NCI-H2196 treated with DMSO at 0.1 percent for 48 hours (cell line): ENCODE results near the gene NCF2.
A peak's percentile ranks its signal among the peaks of the same experiment; 100 is the strongest.

Source experiments
- DNase-seq: peaks from one replicate; lab custom pipeline; 2025; ENCODE audit not compliant: unreplicated experiment; lab: John Stamatoyannopoulos, UW

NCF2 gene

GRCh38 chr1:183553764-183554163, 36.5 kb downstream of the NCF2 start:
- no peak for DNase-seq

- DNase-seq: no peak
Measured at GRCh38 chr1:183553331-183553730, 36.9 kb downstream of the NCF2 start.

- DNase-seq: no peak
Measured at GRCh38 chr1:183552891-183553290, 37.4 kb downstream of the NCF2 start.

DNA sequence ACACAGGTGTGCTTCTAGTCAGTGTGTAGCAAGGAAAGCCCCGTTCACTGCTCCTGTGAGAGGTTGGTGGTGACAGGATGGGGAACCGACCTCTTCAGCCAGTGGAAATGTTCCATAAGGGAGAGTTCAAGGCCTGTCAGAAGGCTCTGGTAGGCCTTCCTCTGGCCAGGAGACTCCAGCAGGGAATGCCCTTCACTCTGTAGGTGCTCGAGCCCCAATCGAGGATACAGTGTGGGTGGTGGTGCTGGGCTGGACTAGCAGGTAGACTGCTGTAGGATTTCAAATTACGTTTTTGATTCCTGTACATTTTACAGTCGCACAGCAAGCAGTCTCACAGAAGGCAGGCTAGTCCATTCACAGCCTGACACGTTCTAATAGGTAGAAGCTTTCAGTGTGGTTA, 37.8 kb downstream of the NCF2 start:
- DNase-seq: no peak

GRCh38 chr1:183551924-183552323, 38.3 kb downstream of the NCF2 start:
- no peak for DNase-seq

DNA sequence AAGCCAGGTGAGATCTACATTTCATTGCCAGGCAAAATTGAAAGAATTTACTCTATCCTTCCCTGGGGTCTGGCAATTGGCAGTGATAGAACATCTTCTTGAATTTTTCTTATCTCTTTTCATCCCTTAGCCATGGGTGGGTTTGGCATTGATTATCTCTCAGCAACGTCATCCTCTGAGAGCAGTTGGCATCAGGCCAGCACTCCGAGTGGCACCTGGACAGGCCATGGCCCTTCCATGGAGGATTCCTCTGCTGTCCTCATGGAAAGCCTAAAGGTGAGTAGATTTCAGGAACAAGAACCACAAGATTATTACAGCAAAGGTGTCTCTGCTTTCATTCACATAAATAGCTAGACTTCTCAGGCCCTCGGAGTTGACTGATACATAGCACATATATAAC, 39.3 kb downstream of the NCF2 start:
- DNase-seq: no peak

- DNase-seq: no peak
Measured at GRCh38 chr1:183548116-183548515, 42.1 kb downstream of the NCF2 start.

DNA sequence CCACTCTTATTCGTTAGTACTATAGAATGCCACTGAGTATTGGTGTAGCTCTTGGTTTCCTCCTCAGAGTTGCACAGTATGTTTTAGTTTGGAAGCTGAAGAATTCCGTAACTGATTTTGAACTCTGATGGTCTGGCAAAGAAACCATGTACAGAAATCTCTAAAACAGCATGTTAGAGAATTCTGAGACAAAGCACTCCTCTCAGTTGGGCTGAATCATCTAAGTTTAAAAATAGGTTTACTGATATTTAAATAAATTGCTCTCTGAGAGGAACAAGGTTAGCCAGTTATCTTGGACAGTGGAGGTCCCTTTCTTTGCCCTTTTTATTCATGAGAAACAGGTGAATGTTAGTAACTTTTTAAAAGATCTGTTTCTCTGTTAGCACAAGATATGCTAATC, 43.8 kb downstream of the NCF2 start:
- DNase-seq: no peak

- no peak for DNase-seq
Measured at GRCh38 chr1:183544598-183545297, 45.5 kb downstream of the NCF2 start.

GRCh38 chr1:183543619-183544204, 46.5 kb downstream of the NCF2 start:
- DNase-seq: peak; percentile 8

- DNase-seq: no peak
Measured at GRCh38 chr1:183537405-183537804, 52.9 kb downstream of the NCF2 start.

DNA sequence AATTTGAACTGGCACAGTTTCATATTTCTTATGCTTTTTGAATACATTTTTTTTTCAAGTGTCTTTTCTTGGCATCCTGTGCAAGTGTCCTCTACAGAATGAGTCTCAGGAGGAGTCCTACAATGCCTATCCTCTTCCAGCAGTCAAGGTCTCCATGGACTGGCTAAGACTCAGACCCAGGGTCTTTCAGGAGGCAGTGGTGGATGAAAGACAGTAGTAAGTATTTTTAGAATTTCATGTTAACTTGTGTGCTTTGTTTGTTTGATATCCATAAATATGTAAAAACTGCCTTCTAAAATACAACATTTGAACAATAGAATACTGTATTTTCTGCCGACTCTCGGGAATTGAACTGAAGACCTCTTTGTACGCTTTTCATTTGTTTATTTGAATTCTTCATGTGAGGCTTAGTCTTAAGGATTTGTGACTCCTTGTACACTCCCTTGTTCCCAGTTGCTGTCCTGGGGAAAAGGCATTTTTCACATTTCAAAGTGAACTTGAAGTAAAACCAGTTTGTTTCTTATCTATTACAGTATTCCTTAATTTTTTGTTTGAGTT, 56.6 kb downstream of the NCF2 start:
- no peak for DNase-seq

GRCh38 chr1:183528577-183528976, 61.7 kb downstream of the NCF2 start:
- DNase-seq: no peak

- no peak for DNase-seq
Measured at GRCh38 chr1:183522104-183522503, 68.2 kb downstream of the NCF2 start.

GRCh38 chr1:183520379-183520778, 69.9 kb downstream of the NCF2 start:
- DNase-seq: no peak

GRCh38 chr1:183517401-183517800, 72.9 kb downstream of the NCF2 start:
- no peak for DNase-seq

DNA sequence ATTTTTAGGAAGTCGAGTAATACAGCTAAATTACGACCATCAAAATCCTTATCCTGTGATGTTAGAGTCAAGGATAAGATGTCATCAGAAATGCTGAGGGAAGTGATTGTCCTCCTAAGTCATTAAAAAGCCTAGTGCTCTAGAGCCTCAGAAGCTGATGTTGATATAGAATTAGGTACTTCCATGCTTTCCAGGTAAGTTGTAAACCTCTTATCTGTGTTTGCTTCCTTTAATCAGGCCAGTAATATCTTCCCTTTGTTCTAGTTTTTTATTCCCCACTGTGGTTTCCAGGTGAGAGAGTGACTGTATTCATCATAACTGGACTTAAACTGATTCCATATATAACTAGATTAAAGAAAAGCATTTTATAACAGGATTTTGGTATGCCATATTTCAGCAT, 73.5 kb downstream of the NCF2 start:
- DNase-seq: no peak

GRCh38 chr1:183515002-183515689, 75.1 kb downstream of the NCF2 start:
- DNase-seq: no peak

- no peak for DNase-seq
Measured at GRCh38 chr1:183514235-183514634, 76.0 kb downstream of the NCF2 start.

GRCh38 chr1:183512450-183512849, 77.8 kb downstream of the NCF2 start:
- DNase-seq: no peak

GRCh38 chr1:183508694-183509093, 81.6 kb downstream of the NCF2 start:
- no peak for DNase-seq

- DNase-seq: no peak
Measured at GRCh38 chr1:183506561-183506960, 83.7 kb downstream of the NCF2 start.
